GM13976 (cell line): ENCODE measurements around the gene HERC3.

Source experiments
- DNase-seq: peaks from one replicate; pipeline ENCODE4 v3.0.0; 2012; ENCODE audit warnings: low spot score
- CTCF ChIP-seq: IDR thresholded peaks from 2 replicates; pipeline ENCODE4 v1.5.1; 2012; ENCODE audit warnings: borderline replicate concordance, mild to moderate bottlenecking; ENCODE audit not compliant: insufficient read depth; ENCODE audit errors: extremely low read depth, missing control alignments, control extremely low read depth
- in situ Hi-C: fragments of 300-500 bp; cut with MboI; formaldehyde crosslinking; loops from one replicate; pipeline ENCODE4 v1.12.0; 2022; ENCODE audit warnings: low sequenced_read_pairs, mixed read lengths, inconsistent platforms; ENCODE audit not compliant: unreplicated experiment

Gene HERC3

GRCh38 chr4:88629826-88630225 lies 37.5 kb downstream of the HERC3 start:
- in situ Hi-C loops = no loop called here
- DNase-seq = no peak
- TF ChIP-seq CTCF = no peak

- no peak for DNase-seq
- in situ Hi-C loops = no loop called here
- no peak for TF ChIP-seq CTCF
Observed at GRCh38 chr4:88630756-88631155, 38.5 kb downstream of the HERC3 start.

- in situ Hi-C loops = no loop called here
- no peak for TF ChIP-seq CTCF
- no peak for DNase-seq
Observed at GRCh38 chr4:88643932-88644331, 51.7 kb downstream of the HERC3 start.

- in situ Hi-C loops = no loop called here
- no peak for TF ChIP-seq CTCF
- no peak for DNase-seq
Observed at GRCh38 chr4:88645994-88646393, 53.7 kb downstream of the HERC3 start.

- TF ChIP-seq CTCF = no peak
- in situ Hi-C loops = no loop called here
- no peak for DNase-seq
Observed at GRCh38 chr4:88646528-88647280, 54.4 kb downstream of the HERC3 start.

- TF ChIP-seq CTCF = no peak
- DNase-seq = no peak
- in situ Hi-C loops = no loop called here
Observed at GRCh38 chr4:88649716-88650115, 57.4 kb downstream of the HERC3 start.
